NT2/D1 (cell line): ENCODE results near the gene FILIP1L.

ENCODE experiments used
- DNase-seq: peaks from one replicate; pipeline ENCODE4 v3.0.0-alpha.2; 2011; ENCODE audit warnings: low read depth, low spot score
- H3K27me3 ChIP-seq: 2 replicates; pipeline ENCODE4 v1.6.0; 2011; ENCODE audit warnings: mild to moderate bottlenecking; ENCODE audit not compliant: insufficient read length, insufficient read depth
- H3K36me3 ChIP-seq: 2 replicates; pipeline ENCODE4 v1.6.1; 2011; ENCODE audit warnings: mild to moderate bottlenecking, low read length, mixed read lengths; ENCODE audit not compliant: insufficient read depth, insufficient read length
- H3K4me1 ChIP-seq: 2 replicates; pipeline ENCODE4 v1.5.1; 2011; ENCODE audit not compliant: insufficient read depth, insufficient read length
- H3K4me3 ChIP-seq: 2 replicates; pipeline ENCODE4 v1.5.1; 2011; ENCODE audit warnings: low read depth; ENCODE audit not compliant: insufficient read length
- H3K9ac ChIP-seq: 2 replicates; pipeline ENCODE4 v1.6.0; 2011; ENCODE audit warnings: low read depth; ENCODE audit not compliant: insufficient read length
- H3K9me3 ChIP-seq: 2 replicates; pipeline ENCODE4 v1.5.1; 2011; ENCODE audit warnings: mild to moderate bottlenecking, low read length; ENCODE audit not compliant: insufficient read depth
- SUZ12 ChIP-seq: IDR thresholded peaks from 2 replicates; pipeline ENCODE4 v1.6.1; 2011; ENCODE audit not compliant: insufficient read length, insufficient read depth; ENCODE audit errors: extremely low read depth
- YY1 ChIP-seq: IDR thresholded peaks from 2 replicates; pipeline ENCODE4 v1.6.1; 2011; ENCODE audit not compliant: insufficient read length, insufficient read depth
- ZNF274 ChIP-seq: IDR thresholded peaks from 2 replicates; pipeline ENCODE4 v1.6.1; 2011; ENCODE audit warnings: mild to moderate bottlenecking, low read depth, low read length

Gene FILIP1L

GRCh38 chr3:99809565-99809964, 304.7 kb downstream of the FILIP1L start:
- Histone ChIP-seq H3K9me3 (peaks cover 25% of the 10 kb centered on the region), H3K9ac (no peak overlapping the region), H3K4me3 (no peak overlapping the region), H3K27me3 (no peaks in the 10 kb centered on the region), H3K36me3 (no peaks in the 10 kb centered on the region), H3K4me1 (no peaks in the 10 kb centered on the region)
- TF ChIP-seq YY1 (no peak), SUZ12 (no peak), ZNF274 (no peak)
- DNase-seq: no peak

DNA sequence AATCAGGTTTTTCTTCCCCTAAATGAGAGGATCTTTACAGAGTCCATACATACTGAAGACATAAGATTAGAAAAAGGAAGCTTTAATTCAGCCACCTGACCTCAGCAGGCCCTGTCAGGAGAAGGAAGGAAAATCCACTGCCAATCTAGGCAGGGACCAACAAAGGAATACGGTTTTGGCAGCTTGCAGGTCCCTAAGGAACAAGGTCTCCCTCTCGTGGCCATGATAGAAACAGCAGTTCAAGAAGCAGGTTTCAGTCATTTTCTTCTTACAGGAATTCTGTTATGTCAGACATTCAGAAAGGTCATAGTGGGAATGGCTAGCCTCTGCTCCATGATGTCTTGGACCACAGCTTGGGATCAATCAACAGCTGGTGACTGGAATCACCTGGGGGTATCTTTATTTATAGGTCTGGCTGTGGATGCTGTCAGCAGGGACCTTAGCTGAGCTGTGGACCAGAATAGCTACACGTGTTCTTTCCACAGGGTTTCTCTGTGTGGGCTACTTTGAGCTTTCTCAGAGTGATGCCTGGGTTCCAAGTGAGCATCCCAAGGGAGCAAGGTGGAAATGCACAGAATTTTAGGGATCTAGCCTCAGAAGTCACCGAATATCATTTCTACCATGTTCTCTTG, 306.0 kb downstream of the FILIP1L start:
- peak; percentile 77 for DNase-seq
- Histone ChIP-seq H3K36me3 (no peaks in the 10 kb centered on the region), H3K9me3 (peaks cover 37% of the 10 kb centered on the region), H3K27me3 (no peaks in the 10 kb centered on the region), H3K4me1 (no peaks in the 10 kb centered on the region), H3K9ac (no peak overlapping the region), H3K4me3 (no peak overlapping the region)
- TF ChIP-seq YY1 (no peak), ZNF274 (no peak), SUZ12 (no peak)

- peaks cover 38% of the 10 kb centered on the region for H3K9me3 ChIP-seq
- TF ChIP-seq YY1 (no peak), SUZ12 (no peak), ZNF274 (no peak)
- H3K9ac ChIP-seq: no peak overlapping the region
- H3K4me3 ChIP-seq: no peak overlapping the region
- no peaks in the 10 kb centered on the region for H3K36me3 ChIP-seq
- no peaks in the 10 kb centered on the region for H3K4me1 ChIP-seq
- no peaks in the 10 kb centered on the region for H3K27me3 ChIP-seq
- no peak for DNase-seq
Measured at GRCh38 chr3:99805160-99805559, 309.1 kb downstream of the FILIP1L start.

DNA sequence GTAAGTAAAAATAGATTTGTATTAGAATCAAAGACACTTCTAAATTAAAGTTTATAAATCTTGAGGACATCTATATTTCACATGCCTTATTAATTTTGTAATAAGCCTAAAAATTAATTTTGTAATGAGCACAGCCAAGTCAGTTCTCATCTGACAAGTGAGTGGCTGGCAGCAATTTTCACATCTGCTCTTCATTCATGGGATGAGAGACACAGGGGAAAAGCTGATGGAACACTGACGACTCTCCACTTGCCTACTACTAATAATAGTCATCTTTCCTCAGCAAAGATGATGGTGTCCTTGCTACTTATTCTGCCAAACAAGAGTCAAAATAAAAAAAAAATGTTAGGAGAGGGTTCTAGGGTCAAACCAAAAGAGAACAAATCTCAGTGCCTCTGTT, 311.0 kb downstream of the FILIP1L start:
- Histone ChIP-seq H3K4me3 (no peak overlapping the region), H3K9ac (no peak overlapping the region), H3K36me3 (no peaks in the 10 kb centered on the region), H3K4me1 (no peaks in the 10 kb centered on the region), H3K27me3 (no peaks in the 10 kb centered on the region), H3K9me3 (peaks cover 38% of the 10 kb centered on the region)
- no peak for DNase-seq
- no peak for TF ChIP-seq ZNF274
- TF ChIP-seq YY1: no peak
- TF ChIP-seq SUZ12: no peak

GRCh38 chr3:99799422-99799821, 314.9 kb downstream of the FILIP1L start:
- H3K27me3 ChIP-seq: no peaks in the 10 kb centered on the region
- no peaks in the 10 kb centered on the region for H3K4me1 ChIP-seq
- no peaks in the 10 kb centered on the region for H3K36me3 ChIP-seq
- H3K9me3 ChIP-seq: peaks cover 12% of the 10 kb centered on the region
- no peak overlapping the region for H3K9ac ChIP-seq
- no peak for TF ChIP-seq SUZ12
- TF ChIP-seq YY1: no peak
- TF ChIP-seq ZNF274: no peak
- no peak overlapping the region for H3K4me3 ChIP-seq
- DNase-seq: no peak

- Histone ChIP-seq H3K27me3 (no peaks in the 10 kb centered on the region), H3K9me3 (no peaks in the 10 kb centered on the region), H3K4me1 (no peaks in the 10 kb centered on the region), H3K36me3 (no peaks in the 10 kb centered on the region), H3K9ac (no peak overlapping the region), H3K4me3 (no peak overlapping the region)
- no peak for DNase-seq
- no peak for TF ChIP-seq YY1
- no peak for TF ChIP-seq SUZ12
- no peak for TF ChIP-seq ZNF274
Measured at GRCh38 chr3:99795573-99795972, 318.7 kb downstream of the FILIP1L start.

- TF ChIP-seq YY1 (no peak), SUZ12 (no peak)
- no peak for DNase-seq
Measured at GRCh38 chr3:99794485-99794884, 319.8 kb downstream of the FILIP1L start.

More at GRCh38 chr3:99794485-99794884, 319.8 kb downstream of the FILIP1L start:
- Histone ChIP-seq H3K27me3 (no peaks in the 10 kb centered on the region), H3K36me3 (no peaks in the 10 kb centered on the region), H3K9ac (no peak overlapping the region), H3K4me3 (no peak overlapping the region), H3K4me1 (no peaks in the 10 kb centered on the region), H3K9me3 (no peaks in the 10 kb centered on the region)
